Adrenal gland (tissue), 5 donors: ENCODE results near the gene ZNF236.

Experiments
- POLR2A ChIP-seq, 2 donors: fragments of 450-650 bp; IDR thresholded peaks; one replicate each; pipeline ENCODE4 v1.6.1; 2017; ENCODE audit warnings: antibody characterized with exemption in 2 of 2, mild to moderate bottlenecking in 2 of 2, moderate library complexity in 1 of 2
- TF ChIP-seq, protein P1 (sequence below), 6 experiments: fragments of 450-650 bp in 4 of 6; fragments of 200-600 bp in 2 of 6; sonication (generic) in 1 of 6; IDR thresholded peaks; 1 replicate in 5 of 6; 2 replicates in 1 of 6; pipeline versions ENCODE4 v1.5.1 to v1.8.0; 2016 to 2021; ENCODE audit warnings: antibody characterized with exemption in 6 of 6, mild to moderate bottlenecking in 2 of 6, moderate library complexity in 1 of 6
- donor health status: DM: no; HTN: no; CAD: no.

DNA sequence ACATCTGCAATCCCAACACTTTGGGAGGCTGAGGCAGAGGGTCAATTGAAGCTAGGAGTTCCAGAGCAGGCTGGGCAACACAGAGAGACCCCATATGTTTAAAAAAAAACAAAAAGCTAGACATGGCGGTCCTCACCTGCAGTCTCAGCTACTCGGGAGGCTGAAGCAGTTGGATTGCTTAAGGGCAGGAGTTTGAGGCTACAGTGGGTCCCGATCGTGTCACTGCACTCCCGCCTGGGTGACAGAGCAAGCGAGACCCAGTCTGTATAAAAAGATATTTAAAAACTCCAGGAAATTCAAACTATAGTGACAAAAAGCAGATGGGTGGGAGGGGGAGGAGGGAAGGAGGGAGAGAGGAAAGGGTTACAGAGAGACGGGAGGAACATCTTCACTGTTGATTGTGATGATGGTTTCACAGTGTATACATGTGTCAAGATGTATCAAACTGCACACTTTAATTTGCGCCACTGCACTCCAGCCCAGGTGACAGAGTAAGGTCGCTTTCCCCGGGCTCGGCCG is 942 bp upstream of the ZNF236 start:
- TF ChIP-seq, protein P1, sequence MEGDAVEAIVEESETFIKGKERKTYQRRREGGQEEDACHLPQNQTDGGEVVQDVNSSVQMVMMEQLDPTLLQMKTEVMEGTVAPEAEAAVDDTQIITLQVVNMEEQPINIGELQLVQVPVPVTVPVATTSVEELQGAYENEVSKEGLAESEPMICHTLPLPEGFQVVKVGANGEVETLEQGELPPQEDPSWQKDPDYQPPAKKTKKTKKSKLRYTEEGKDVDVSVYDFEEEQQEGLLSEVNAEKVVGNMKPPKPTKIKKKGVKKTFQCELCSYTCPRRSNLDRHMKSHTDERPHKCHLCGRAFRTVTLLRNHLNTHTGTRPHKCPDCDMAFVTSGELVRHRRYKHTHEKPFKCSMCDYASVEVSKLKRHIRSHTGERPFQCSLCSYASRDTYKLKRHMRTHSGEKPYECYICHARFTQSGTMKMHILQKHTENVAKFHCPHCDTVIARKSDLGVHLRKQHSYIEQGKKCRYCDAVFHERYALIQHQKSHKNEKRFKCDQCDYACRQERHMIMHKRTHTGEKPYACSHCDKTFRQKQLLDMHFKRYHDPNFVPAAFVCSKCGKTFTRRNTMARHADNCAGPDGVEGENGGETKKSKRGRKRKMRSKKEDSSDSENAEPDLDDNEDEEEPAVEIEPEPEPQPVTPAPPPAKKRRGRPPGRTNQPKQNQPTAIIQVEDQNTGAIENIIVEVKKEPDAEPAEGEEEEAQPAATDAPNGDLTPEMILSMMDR (IDR thresholded peaks at IDR 0.05): no peak
- no peak for TF ChIP-seq POLR2A (IDR thresholded peaks at IDR 0.05)
